NCI-H2081 treated with DMSO at 0.1 percent for 48 hours (cell line): ENCODE measurements around the gene SLAMF6.
"Not testable (repeated sequence)": the region's sequence is repeated elsewhere in the genome, so short reads cannot be mapped to it uniquely, and the experiment has no call there.

ENCODE experiments used
- DNase-seq: peaks from one replicate; lab custom pipeline; 2025; lab: John Stamatoyannopoulos, UW

SLAMF6 gene

GRCh38 chr1:160504651-160505050, 18.4 kb downstream of the SLAMF6 start:
- DNase-seq = no peak

GRCh38 chr1:160503087-160503486, 20.0 kb downstream of the SLAMF6 start:
- no peak for DNase-seq

GRCh38 chr1:160500321-160500990, 22.6 kb downstream of the SLAMF6 start:
- DNase-seq = no peak

- DNase-seq = no peak
Measured at GRCh38 chr1:160499631-160500030, 23.4 kb downstream of the SLAMF6 start.

GRCh38 chr1:160498301-160499065, 24.6 kb downstream of the SLAMF6 start:
- not testable (repeated sequence) for DNase-seq

- no peak for DNase-seq
Measured at GRCh38 chr1:160496334-160496733, 26.7 kb downstream of the SLAMF6 start.

- no peak for DNase-seq
Measured at GRCh38 chr1:160494620-160495019, 28.4 kb downstream of the SLAMF6 start.

- DNase-seq = no peak
Measured at GRCh38 chr1:160492617-160493016, 30.4 kb downstream of the SLAMF6 start.

- DNase-seq = no peak
Measured at GRCh38 chr1:160491981-160492380, 31.1 kb downstream of the SLAMF6 start.

- DNase-seq = no peak
Measured at GRCh38 chr1:160491017-160491416, 32.0 kb downstream of the SLAMF6 start.

GRCh38 chr1:160489513-160490261, 33.4 kb downstream of the SLAMF6 start:
- DNase-seq = no peak

GRCh38 chr1:160488347-160489058, 34.6 kb downstream of the SLAMF6 start:
- no peak for DNase-seq

- DNase-seq = no peak
Measured at GRCh38 chr1:160486453-160486852, 36.6 kb downstream of the SLAMF6 start.

GRCh38 chr1:160483505-160484185, 39.4 kb downstream of the SLAMF6 start:
- no peak for DNase-seq

GRCh38 chr1:160481979-160482596, 41.0 kb downstream of the SLAMF6 start:
- no peak for DNase-seq

- not testable (repeated sequence) for DNase-seq
Measured at GRCh38 chr1:160480781-160481180, 42.3 kb downstream of the SLAMF6 start.

- not testable (repeated sequence) for DNase-seq
Measured at GRCh38 chr1:160479091-160479490, 44.0 kb downstream of the SLAMF6 start.

- no peak for DNase-seq
Measured at GRCh38 chr1:160474392-160475242, 48.4 kb downstream of the SLAMF6 start.

GRCh38 chr1:160472112-160472511, 50.9 kb downstream of the SLAMF6 start:
- no peak for DNase-seq

- DNase-seq = no peak
Measured at GRCh38 chr1:160471253-160471652, 51.8 kb downstream of the SLAMF6 start.
